GM21619 (cell line): ENCODE results near the gene VDAC1.
"Not testable (repeated sequence)": the region's sequence is repeated elsewhere in the genome, so short reads cannot be mapped to it uniquely, and the experiment has no call there.

Source experiments
- ATAC-seq: cut with Tn5 transposase; IDR thresholded peaks from one replicate; pipeline ENCODE4 v1.9.1; 2021; ENCODE audit not compliant: unreplicated experiment

VDAC1 gene, protein sequence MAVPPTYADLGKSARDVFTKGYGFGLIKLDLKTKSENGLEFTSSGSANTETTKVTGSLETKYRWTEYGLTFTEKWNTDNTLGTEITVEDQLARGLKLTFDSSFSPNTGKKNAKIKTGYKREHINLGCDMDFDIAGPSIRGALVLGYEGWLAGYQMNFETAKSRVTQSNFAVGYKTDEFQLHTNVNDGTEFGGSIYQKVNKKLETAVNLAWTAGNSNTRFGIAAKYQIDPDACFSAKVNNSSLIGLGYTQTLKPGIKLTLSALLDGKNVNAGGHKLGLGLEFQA

GRCh38 chr5:134004626-134005416 lies at the start of gene VDAC1:
VDAC1 (minus strand) TSS chr5:134004975; CDS start chr5:133993012, 11,963 bp downstream.
- peak; percentile 62 for ATAC-seq

GRCh38 chr5:134053840-134054338 lies 49.1 kb upstream of the VDAC1 start:
- no peak for ATAC-seq

GRCh38 chr5:134053314-134053839 lies 48.6 kb upstream of the VDAC1 start:
- ATAC-seq: no peak

GRCh38 chr5:134051305-134051704 lies 46.5 kb upstream of the VDAC1 start:
- ATAC-seq: no peak

GRCh38 chr5:134048864-134049263 lies 44.1 kb upstream of the VDAC1 start:
- no peak for ATAC-seq

- no peak for ATAC-seq
Measured at GRCh38 chr5:134047687-134048056, 42.9 kb upstream of the VDAC1 start.

DNA sequence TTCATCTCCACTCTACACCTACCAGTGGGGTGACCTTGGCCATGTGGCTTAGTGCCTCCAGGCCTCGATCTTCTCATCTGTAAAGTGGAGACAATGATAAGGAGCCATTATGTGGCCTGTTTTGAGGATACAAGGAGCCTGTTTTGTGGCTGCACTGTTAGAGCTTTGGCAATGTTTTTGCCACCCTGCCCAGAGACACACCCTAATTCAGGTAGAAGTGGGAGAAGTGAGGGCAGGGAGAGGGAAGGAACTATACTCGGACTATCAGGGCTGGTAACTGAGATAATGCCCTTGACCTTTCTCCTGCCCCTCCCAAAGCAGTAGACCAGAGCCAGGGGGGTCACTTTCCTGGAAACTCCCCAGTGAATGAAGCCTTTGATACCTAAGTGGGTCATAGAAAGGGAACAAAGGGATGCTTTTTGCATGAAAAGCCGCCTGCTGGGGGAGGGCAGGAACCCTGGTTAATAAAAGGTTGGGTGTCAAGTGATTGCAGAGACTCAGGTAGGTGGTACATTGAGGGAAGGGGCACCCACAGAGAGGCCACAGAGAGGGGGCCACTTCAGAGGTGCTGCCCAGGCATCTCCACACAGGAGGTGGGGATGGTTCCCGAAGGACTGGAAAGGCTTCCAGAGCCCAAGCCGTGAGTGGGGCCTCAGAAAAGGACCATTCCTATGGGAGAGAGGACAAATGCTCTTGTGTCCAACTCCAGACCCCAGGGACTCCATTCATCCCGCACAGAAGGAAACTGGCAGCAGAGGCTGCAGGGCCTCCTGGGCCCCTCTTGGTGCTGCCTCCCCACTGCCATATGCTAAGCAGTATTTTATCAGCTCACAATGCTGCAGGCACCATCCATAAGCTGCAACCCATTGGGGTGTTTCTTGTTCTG lies 42.3 kb upstream of the VDAC1 start:
- ATAC-seq: no peak

DNA sequence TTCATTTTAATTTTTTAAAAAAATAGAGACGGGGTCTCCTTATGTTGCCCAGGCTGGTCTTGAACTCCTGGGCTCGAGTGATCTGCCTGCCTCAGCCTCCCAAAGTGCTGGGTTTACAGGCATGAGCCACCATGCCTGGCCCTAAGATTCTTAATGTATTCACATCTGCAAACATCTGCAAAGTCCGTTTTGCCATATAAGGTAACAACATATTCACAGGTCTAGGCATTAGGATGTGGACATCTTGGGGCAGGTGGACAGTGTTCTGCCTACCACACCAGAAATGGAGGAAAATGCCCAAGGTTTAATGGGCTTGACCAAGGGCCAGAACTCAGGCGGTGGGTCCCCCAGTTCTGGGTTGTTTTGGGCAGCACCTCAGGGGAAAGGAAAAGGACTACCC lies 41.6 kb upstream of the VDAC1 start:
- ATAC-seq: no peak

GRCh38 chr5:134043793-134044792 lies 39.3 kb upstream of the VDAC1 start:
- no peak for ATAC-seq

GRCh38 chr5:134041570-134042411 lies 37.0 kb upstream of the VDAC1 start:
- ATAC-seq: peak; percentile 69

DNA sequence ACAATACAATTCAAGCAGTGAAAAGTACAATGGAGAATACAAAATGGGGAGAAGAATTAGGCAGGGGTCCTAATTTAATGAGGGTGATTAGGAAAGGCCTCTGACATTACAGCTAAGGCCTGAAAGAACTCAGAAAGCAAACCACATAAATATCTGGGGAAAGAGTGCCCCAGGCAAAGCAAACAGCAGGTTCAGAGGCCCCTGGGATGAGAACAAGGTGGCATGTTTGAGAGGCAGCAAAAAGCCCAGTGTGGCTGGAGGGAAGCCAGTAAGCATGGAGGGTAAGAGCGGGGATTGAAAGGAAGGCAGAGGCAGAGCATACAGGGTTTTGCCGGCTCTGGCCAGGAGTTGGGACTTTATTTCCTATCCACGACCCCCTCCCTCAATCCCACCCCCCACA lies 33.4 kb upstream of the VDAC1 start:
- ATAC-seq: no peak

GRCh38 chr5:134037160-134037559 lies 32.4 kb upstream of the VDAC1 start:
- no peak for ATAC-seq

GRCh38 chr5:134034326-134034725 lies 29.6 kb upstream of the VDAC1 start:
- ATAC-seq: no peak

GRCh38 chr5:134030303-134030964 lies 25.7 kb upstream of the VDAC1 start:
- not testable (repeated sequence) for ATAC-seq

- no peak for ATAC-seq
Measured at GRCh38 chr5:134029156-134029555, 24.4 kb upstream of the VDAC1 start.

DNA sequence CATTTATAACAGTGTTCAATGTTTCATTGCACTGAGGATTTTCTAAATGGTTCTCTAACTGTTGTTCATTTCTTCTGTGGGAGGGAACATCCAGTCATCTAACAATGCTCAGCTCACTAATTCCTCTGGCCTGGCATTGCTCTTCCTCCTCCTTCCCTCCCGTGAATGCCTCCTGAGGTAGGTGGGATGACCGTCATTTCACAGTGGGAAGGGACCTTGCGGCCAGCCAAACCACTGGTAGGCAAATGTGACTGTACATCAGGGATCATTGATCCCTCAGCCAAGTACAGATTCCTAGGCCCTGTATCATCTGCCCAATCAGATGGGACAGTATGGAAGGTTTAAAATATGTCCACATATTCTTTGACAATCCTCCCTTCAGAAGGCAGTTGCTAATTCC lies 23.7 kb upstream of the VDAC1 start:
- no peak for ATAC-seq

GRCh38 chr5:134027288-134027615 lies 22.5 kb upstream of the VDAC1 start:
- ATAC-seq: no peak

- peak; percentile 64 for ATAC-seq
Measured at GRCh38 chr5:134026521-134027287, 21.9 kb upstream of the VDAC1 start.
